Measurements from ENCODE around the gene GCSH.

DNA sequence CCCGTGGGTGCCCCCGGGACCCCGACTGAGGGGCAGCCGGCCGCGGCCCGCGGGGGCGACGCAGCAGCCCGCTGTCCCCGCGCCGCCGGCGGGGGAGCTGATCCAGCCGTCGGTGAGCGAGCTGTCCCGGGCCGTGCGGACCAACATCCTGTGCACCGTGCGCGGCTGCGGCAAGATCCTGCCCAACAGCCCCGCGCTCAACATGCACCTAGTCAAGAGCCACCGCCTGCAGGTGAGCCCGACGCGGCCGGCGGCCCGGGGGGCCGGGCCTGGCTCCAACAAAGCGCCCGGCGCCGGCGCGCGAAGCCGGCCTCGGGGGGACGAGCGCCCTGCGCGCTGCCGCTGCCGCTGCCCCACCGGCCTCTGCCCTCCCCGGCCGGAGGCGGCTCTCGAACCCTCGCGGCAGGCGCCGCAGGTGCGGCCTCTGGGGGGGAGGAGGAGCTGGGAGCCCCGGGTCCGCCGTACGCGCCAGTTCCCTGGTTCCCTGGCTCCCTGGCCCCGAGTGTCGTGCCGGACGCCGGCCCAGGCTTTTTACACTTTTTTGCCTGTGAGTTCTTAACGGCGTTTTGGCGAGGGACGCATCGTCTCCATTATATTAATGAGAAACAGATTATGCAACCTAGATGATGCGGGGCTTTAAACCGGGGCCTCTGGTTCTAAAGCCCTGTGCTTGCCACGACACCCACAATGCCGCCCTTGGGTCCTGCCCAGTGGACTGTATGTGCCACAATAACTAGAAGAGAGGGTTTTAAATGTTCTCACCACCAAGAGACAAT, 60.0 kb downstream of the GCSH start:
- TF ChIP-seq, protein P1, sequence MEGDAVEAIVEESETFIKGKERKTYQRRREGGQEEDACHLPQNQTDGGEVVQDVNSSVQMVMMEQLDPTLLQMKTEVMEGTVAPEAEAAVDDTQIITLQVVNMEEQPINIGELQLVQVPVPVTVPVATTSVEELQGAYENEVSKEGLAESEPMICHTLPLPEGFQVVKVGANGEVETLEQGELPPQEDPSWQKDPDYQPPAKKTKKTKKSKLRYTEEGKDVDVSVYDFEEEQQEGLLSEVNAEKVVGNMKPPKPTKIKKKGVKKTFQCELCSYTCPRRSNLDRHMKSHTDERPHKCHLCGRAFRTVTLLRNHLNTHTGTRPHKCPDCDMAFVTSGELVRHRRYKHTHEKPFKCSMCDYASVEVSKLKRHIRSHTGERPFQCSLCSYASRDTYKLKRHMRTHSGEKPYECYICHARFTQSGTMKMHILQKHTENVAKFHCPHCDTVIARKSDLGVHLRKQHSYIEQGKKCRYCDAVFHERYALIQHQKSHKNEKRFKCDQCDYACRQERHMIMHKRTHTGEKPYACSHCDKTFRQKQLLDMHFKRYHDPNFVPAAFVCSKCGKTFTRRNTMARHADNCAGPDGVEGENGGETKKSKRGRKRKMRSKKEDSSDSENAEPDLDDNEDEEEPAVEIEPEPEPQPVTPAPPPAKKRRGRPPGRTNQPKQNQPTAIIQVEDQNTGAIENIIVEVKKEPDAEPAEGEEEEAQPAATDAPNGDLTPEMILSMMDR (CRISPR knock-in tag; IDR thresholded peaks at IDR 0.05): no peak
- TF ChIP-seq KAT2B (IDR thresholded peaks at IDR 0.05; ENCODE audit: borderline replicate concordance, low read depth, low read length) (no peak), KLF16 (CRISPR knock-in tag; IDR thresholded peaks at IDR 0.05) (no peak), NR2F2 (IDR thresholded peaks at IDR 0.05; ENCODE audit: borderline replicate concordance, low read depth) (no peak), NBN (conservative IDR thresholded peaks at IDR 0.05) (no peak), ZSCAN29 (CRISPR knock-in tag; conservative IDR thresholded peaks at IDR 0.05) (no peak), POLR2AphosphoS5 (IDR thresholded peaks at IDR 0.05; ENCODE audit: low read depth, low read length) (no peak)
- TF ChIP-seq, protein P2, sequence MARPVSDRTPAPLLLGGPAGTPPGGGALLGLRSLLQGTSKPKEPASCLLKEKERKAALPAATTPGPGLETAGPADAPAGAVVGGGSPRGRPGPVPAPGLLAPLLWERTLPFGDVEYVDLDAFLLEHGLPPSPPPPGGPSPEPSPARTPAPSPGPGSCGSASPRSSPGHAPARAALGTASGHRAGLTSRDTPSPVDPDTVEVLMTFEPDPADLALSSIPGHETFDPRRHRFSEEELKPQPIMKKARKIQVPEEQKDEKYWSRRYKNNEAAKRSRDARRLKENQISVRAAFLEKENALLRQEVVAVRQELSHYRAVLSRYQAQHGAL (CRISPR knock-in tag; IDR thresholded peaks at IDR 0.05; ENCODE audit: not compliant biosample characterization): no peak
- TF ChIP-seq, protein P3, sequence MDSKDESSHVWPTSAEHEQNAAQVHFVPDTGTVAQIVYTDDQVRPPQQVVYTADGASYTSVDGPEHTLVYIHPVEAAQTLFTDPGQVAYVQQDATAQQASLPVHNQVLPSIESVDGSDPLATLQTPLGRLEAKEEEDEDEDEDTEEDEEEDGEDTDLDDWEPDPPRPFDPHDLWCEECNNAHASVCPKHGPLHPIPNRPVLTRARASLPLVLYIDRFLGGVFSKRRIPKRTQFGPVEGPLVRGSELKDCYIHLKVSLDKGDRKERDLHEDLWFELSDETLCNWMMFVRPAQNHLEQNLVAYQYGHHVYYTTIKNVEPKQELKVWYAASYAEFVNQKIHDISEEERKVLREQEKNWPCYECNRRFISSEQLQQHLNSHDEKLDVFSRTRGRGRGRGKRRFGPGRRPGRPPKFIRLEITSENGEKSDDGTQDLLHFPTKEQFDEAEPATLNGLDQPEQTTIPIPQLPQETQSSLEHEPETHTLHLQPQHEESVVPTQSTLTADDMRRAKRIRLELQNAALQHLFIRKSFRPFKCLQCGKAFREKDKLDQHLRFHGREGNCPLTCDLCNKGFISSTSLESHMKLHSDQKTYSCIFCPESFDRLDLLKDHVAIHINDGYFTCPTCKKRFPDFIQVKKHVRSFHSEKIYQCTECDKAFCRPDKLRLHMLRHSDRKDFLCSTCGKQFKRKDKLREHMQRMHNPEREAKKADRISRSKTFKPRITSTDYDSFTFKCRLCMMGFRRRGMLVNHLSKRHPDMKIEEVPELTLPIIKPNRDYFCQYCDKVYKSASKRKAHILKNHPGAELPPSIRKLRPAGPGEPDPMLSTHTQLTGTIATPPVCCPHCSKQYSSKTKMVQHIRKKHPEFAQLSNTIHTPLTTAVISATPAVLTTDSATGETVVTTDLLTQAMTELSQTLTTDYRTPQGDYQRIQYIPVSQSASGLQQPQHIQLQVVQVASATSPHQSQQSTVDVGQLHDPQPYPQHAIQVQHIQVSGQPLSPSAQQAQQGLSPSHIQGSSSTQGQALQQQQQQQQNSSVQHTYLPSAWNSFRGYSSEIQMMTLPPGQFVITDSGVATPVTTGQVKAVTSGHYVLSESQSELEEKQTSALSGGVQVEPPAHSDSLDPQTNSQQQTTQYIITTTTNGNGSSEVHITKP (CRISPR knock-in tag; IDR thresholded peaks at IDR 0.05; ENCODE audit: low read depth): no peak
- TF ChIP-seq, protein P4, sequence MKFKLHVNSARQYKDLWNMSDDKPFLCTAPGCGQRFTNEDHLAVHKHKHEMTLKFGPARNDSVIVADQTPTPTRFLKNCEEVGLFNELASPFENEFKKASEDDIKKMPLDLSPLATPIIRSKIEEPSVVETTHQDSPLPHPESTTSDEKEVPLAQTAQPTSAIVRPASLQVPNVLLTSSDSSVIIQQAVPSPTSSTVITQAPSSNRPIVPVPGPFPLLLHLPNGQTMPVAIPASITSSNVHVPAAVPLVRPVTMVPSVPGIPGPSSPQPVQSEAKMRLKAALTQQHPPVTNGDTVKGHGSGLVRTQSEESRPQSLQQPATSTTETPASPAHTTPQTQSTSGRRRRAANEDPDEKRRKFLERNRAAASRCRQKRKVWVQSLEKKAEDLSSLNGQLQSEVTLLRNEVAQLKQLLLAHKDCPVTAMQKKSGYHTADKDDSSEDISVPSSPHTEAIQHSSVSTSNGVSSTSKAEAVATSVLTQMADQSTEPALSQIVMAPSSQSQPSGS (CRISPR knock-in tag; IDR thresholded peaks at IDR 0.05): no peak
